IMR-90 (cell line): ENCODE data around the gene NR1I2. TPM values are rescaled to one million over a fixed set of nuclear protein-coding genes. Genes with fewer than 3 reads are reported as not detected.

Experiments used
- ATAC-seq: fragments of 200-7000 bp; cut with Tn5 transposase; 2 replicates; pipeline ENCODE4 v1.9.1; 2020; ENCODE audit warnings: low read depth, mild to moderate bottlenecking, moderate library complexity
- BruUV-seq: library from RNA; stranded (reverse); fragments of 400-500 nt; replicated peaks from 2 replicates; lab custom pipeline; 2021; lab: Mats Ljungman, UMichigan
- CTCF ChIA-PET: fragments of 300-600 bp; formaldehyde crosslinking; extraction: SDS; loops from one replicate; lab custom pipeline; 2021; ENCODE audit warnings: antibody characterized with exemption; lab: Yijun Ruan, JAX
- POLR2A ChIA-PET: fragments of 300-600 bp; sonication (Branson Sonifier 250); formaldehyde crosslinking; loops from one replicate; lab custom pipeline; 2022; ENCODE audit warnings: antibody characterized with exemption; ENCODE audit not compliant: unreplicated experiment; lab: Charles Lee
- DNase-seq: peaks from one replicate; pipeline ENCODE4 v3.0.0; 2013
- H2AFZ ChIP-seq: replicated peaks from 2 replicates; pipeline ENCODE3; 2013; ENCODE audit warnings: low read length, mild to moderate bottlenecking; ENCODE audit not compliant: poor library complexity
- H2AK5ac ChIP-seq: 2 replicates; pipeline ENCODE4 v1.6.1; 2013; ENCODE audit warnings: low read depth, low read length, inconsistent platforms
- H2AK9ac ChIP-seq: replicated peaks from 2 replicates; pipeline ENCODE3; 2013; ENCODE audit warnings: mild to moderate bottlenecking, low read depth, low read length, moderate library complexity; ENCODE audit not compliant: poor library complexity
- H2BK120ac ChIP-seq: 2 replicates; pipeline ENCODE4 v1.6.1; 2013; ENCODE audit warnings: low read depth, low read length, inconsistent platforms
- H2BK15ac ChIP-seq: 3 replicates; pipeline ENCODE4 v1.6.1; 2013; ENCODE audit warnings: low read depth, low read length, inconsistent platforms
- H2BK20ac ChIP-seq: 2 replicates; pipeline ENCODE4 v1.6.1; 2013; ENCODE audit warnings: low read depth, mild to moderate bottlenecking, inconsistent platforms, low read length, moderate library complexity
- H2BK5ac ChIP-seq: 2 replicates; pipeline ENCODE4 v1.6.1; 2013; ENCODE audit warnings: mild to moderate bottlenecking, low read depth, low read length, inconsistent platforms; ENCODE audit not compliant: poor library complexity, severe bottlenecking
- H3K14ac ChIP-seq: replicated peaks from 2 replicates; pipeline ENCODE4 v1.6.1; 2013; ENCODE audit warnings: low read depth, low read length, inconsistent platforms
- H3K18ac ChIP-seq: 2 replicates; pipeline ENCODE4 v1.6.1; 2013; ENCODE audit warnings: low read depth, low read length, control low read depth
- H3K23ac ChIP-seq: 2 replicates; pipeline ENCODE4 v1.6.1; 2013; ENCODE audit warnings: low read depth, low read length, inconsistent platforms
- H3K27ac ChIP-seq: 2 replicates; pipeline ENCODE4 v1.5.1; 2013; ENCODE audit warnings: mild to moderate bottlenecking, control low read depth, low read length; ENCODE audit not compliant: insufficient read depth
- H3K27me3 ChIP-seq: 2 replicates; pipeline ENCODE4 v1.6.1; 2013; ENCODE audit warnings: low read length; ENCODE audit not compliant: control insufficient read depth, insufficient read depth
- H3K36me3 ChIP-seq: 2 replicates; pipeline ENCODE4 v1.6.1; 2013; ENCODE audit warnings: low read length, mixed read lengths; ENCODE audit not compliant: control insufficient read depth, insufficient read depth
- H3K4ac ChIP-seq: 2 replicates; pipeline ENCODE4 v1.6.1; 2013; ENCODE audit warnings: low read depth, low read length, inconsistent platforms
- H3K4me1 ChIP-seq: 2 replicates; pipeline ENCODE4 v1.6.1; 2013; ENCODE audit warnings: low read length, mixed read lengths; ENCODE audit not compliant: control insufficient read depth, insufficient read depth
- H3K4me2 ChIP-seq: 2 replicates; pipeline ENCODE4 v1.6.1; 2013; ENCODE audit warnings: low read depth, mild to moderate bottlenecking, control low read depth, low read length, moderate library complexity
- H3K4me3 ChIP-seq: 2 replicates; pipeline ENCODE4 v1.5.1; 2013; ENCODE audit warnings: low read depth, mild to moderate bottlenecking, control low read depth, low read length, moderate library complexity; ENCODE audit not compliant: insufficient read depth
- H3K56ac ChIP-seq: 2 replicates; pipeline ENCODE4 v1.6.1; 2013; ENCODE audit warnings: low read length, inconsistent platforms; ENCODE audit not compliant: insufficient read depth; ENCODE audit errors: extremely low read depth
- H3K79me1 ChIP-seq, 2 experiments: 2 replicates each; pipeline ENCODE4 v1.6.1; 2013; ENCODE audit warnings: low read length in 2 of 2, inconsistent platforms in 1 of 2, low read depth in 1 of 2
- H3K9ac ChIP-seq: 2 replicates; pipeline ENCODE4 v1.6.1; 2013; ENCODE audit warnings: low read depth, low read length, control low read depth
- H3K9me1 ChIP-seq: 2 replicates; pipeline ENCODE4 v1.6.1; 2013; ENCODE audit warnings: low read length, inconsistent platforms; ENCODE audit not compliant: insufficient read depth
- H3K9me3 ChIP-seq: 2 replicates; pipeline ENCODE4 v1.6.1; 2013; ENCODE audit warnings: low read length; ENCODE audit not compliant: control insufficient read depth, insufficient read depth
- H4K20me1 ChIP-seq: 2 replicates; pipeline ENCODE4 v1.6.1; 2013; ENCODE audit warnings: low read length, inconsistent platforms; ENCODE audit not compliant: insufficient read depth
- H4K5ac ChIP-seq: 2 replicates; pipeline ENCODE4 v1.6.1; 2013; ENCODE audit warnings: mild to moderate bottlenecking, low read depth, low read length, control low read depth
- H4K8ac ChIP-seq, 2 experiments: 2 replicates each; pipeline ENCODE4 v1.6.1; 2013; ENCODE audit warnings: low read depth in 2 of 2, low read length in 2 of 2, control low read depth in 1 of 2, inconsistent platforms in 1 of 2
- H4K91ac ChIP-seq: 2 replicates; pipeline ENCODE4 v1.6.1; 2013; ENCODE audit warnings: low read depth, low read length, inconsistent platforms; ENCODE audit not compliant: insufficient read depth
- ELK1 ChIP-seq: fragments of 150-350 bp; IDR thresholded peaks from 2 replicates; pipeline ENCODE4 v1.6.1; 2016; ENCODE audit warnings: low read depth, mild to moderate bottlenecking, low read length, moderate library complexity, borderline replicate concordance
- MAFK ChIP-seq: IDR thresholded peaks from 2 replicates; pipeline ENCODE4 v1.6.1; 2012; ENCODE audit warnings: low read depth, low read length, improper control_type of control experiment
- MAZ ChIP-seq: IDR thresholded peaks from 2 replicates; pipeline ENCODE4 v1.6.1; 2012; ENCODE audit warnings: low read depth, mild to moderate bottlenecking, low read length, improper control_type of control experiment, moderate library complexity, borderline replicate concordance
- MXI1 ChIP-seq: IDR thresholded peaks from 2 replicates; pipeline ENCODE4 v1.6.1; 2012; ENCODE audit warnings: low read depth, mild to moderate bottlenecking, low read length, moderate library complexity, borderline replicate concordance
- NFE2L2 ChIP-seq: fragments of 150-350 bp; IDR thresholded peaks from 2 replicates; pipeline ENCODE4 v1.6.1; 2016; ENCODE audit warnings: low read depth, mild to moderate bottlenecking, low read length
- POLR2A ChIP-seq: IDR thresholded peaks from 2 replicates; pipeline ENCODE4 v1.6.1; 2012; ENCODE audit warnings: mild to moderate bottlenecking, low read depth, low read length
- RAD21 ChIP-seq: IDR thresholded peaks from 2 replicates; pipeline ENCODE4 v1.6.1; 2012; ENCODE audit warnings: low read length, improper control_type of control experiment
- RFX5 ChIP-seq: IDR thresholded peaks from 2 replicates; pipeline ENCODE4 v1.8.0; 2012; ENCODE audit warnings: low read depth, mild to moderate bottlenecking, low read length, moderate library complexity
- USF2 ChIP-seq: fragments of 150-350 bp; IDR thresholded peaks from 2 replicates; pipeline ENCODE4 v1.6.1; 2017; ENCODE audit warnings: mild to moderate bottlenecking, antibody characterized with exemption, low read length, low read depth
- WGBS, 2 experiments: methylation state at CpG; one replicate each; pipeline versions ENCODE4 v1.1.5 to v1.1.7; 2013; ENCODE audit warnings: missing lambda C conversion rate in 2 of 2; ENCODE audit not compliant: insufficient read length in 1 of 2; ENCODE audit errors: extremely low coverage in 2 of 2; 5-methylcytosine and 5-hydroxymethylcytosine counted together
- dilution Hi-C: fragments of 300-500 bp; cut with HindIII; formaldehyde crosslinking; loops from one replicate; pipeline ENCODE4 v1.14.3; 2018; ENCODE audit warnings: low sequenced_read_pairs; ENCODE audit not compliant: unreplicated experiment
- in situ Hi-C: fragments of 300-500 bp; cut with MboI; formaldehyde crosslinking; loops from 3 replicates; pipeline ENCODE4 v1.14.3; 2019; ENCODE audit warnings: low sequenced_read_pairs, inconsistent platforms, mixed read lengths
- intact Hi-C: fragments of 100-400 bp; cut with micrococcal nuclease; formaldehyde crosslinking; loops from 2 replicates; pipeline ENCODE4 v1.10.0; 2022
- polyA plus RNA-seq, 3 experiments: library from polyadenylated mRNA; depleted of rRNA; stranded (reverse); fragments of >200 nt; gene quantifications; 2 replicates each; pipeline ENCODE4 v1.2.3, GENCODE V29; 2012; ENCODE audit warnings: low replicate concordance in 1 of 3
- total RNA-seq: library from RNA; depleted of rRNA; stranded (reverse); fragments of >200 nt; gene quantifications from 2 replicates; pipeline ENCODE4 v1.2.3, GENCODE V29; 2012
- TF ChIP-seq, protein P1 (sequence below): conservative IDR thresholded peaks from 2 replicates; pipeline ENCODE4 v1.5.1; 2012; ENCODE audit warnings: mild to moderate bottlenecking, low read depth, low read length, improper control_type of control experiment

NR1I2 gene
- total and polyA plus RNA-seq, 2 of the 4 experiments (the other 2 are of a cell fraction), result not detected

DNA sequence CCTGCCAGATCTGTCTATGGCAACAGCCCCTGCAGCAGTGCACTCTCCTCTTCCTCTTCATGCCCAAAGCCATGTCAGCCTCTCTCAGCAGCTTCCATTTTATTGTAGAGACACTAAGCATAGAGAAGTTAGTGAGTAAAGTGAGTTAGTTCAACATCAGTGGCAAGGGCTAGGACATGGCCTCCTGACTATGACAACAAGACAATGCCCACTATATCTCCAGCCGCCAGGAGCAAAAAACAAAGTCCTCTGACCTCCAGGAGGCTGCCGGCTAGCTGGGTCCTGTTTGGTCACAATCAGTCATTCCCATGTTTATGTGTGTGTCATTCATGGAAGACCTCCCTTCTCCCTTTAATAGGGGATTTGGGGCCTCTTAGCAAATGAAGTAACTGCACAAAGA, 14.9 kb downstream of the NR1I2 start:
- Histone ChIP-seq H3K4ac (no peak overlapping the region), H2BK15ac (no peak overlapping the region), H3K4me3 (no peak overlapping the region), H3K56ac (no peak overlapping the region), H3K9me3 (no peaks in the 10 kb centered on the region), H4K91ac (no peak overlapping the region), H4K8ac (no peak overlapping the region), H3K36me3 (no peaks in the 10 kb centered on the region), H3K23ac (no peak overlapping the region), H3K4me2 (no peak overlapping the region), H3K79me1 (no peaks in the 10 kb centered on the region), H2AK5ac (no peak overlapping the region), H3K18ac (no peak overlapping the region), H2BK20ac (no peak overlapping the region), H2BK5ac (no peak overlapping the region), H3K9me1 (no peaks in the 10 kb centered on the region), H4K20me1 (no peaks in the 10 kb centered on the region), H2AFZ (no peak overlapping the region), H2AK9ac (no peak overlapping the region), H3K27me3 (peaks cover 24% of the 10 kb centered on the region), H3K27ac (no peak overlapping the region), H3K14ac (no peak overlapping the region), H3K4me1 (0 out of 2 replicates have a peak, but pooled peaks cover 2% of the 10 kb centered on the region), H2BK120ac (no peak overlapping the region), H3K9ac (no peak overlapping the region), H4K5ac (no peak overlapping the region)
- DNase-seq, result no peak
- no peak for ATAC-seq
- no CpG with 5 or more reads among the region's 2 CpGs for WGBS, 2 experiments
- CTCF ChIA-PET, result no interaction called here
- TF ChIP-seq, protein P1, sequence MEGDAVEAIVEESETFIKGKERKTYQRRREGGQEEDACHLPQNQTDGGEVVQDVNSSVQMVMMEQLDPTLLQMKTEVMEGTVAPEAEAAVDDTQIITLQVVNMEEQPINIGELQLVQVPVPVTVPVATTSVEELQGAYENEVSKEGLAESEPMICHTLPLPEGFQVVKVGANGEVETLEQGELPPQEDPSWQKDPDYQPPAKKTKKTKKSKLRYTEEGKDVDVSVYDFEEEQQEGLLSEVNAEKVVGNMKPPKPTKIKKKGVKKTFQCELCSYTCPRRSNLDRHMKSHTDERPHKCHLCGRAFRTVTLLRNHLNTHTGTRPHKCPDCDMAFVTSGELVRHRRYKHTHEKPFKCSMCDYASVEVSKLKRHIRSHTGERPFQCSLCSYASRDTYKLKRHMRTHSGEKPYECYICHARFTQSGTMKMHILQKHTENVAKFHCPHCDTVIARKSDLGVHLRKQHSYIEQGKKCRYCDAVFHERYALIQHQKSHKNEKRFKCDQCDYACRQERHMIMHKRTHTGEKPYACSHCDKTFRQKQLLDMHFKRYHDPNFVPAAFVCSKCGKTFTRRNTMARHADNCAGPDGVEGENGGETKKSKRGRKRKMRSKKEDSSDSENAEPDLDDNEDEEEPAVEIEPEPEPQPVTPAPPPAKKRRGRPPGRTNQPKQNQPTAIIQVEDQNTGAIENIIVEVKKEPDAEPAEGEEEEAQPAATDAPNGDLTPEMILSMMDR, result no peak
- TF ChIP-seq RFX5 (no peak), MXI1 (no peak), NFE2L2 (no peak), ELK1 (no peak), POLR2A (no peak), MAFK (no peak), MAZ (no peak), RAD21 (no peak), USF2 (no peak)
- dilution Hi-C loops (no loop called here), in situ Hi-C loops (no loop called here), intact Hi-C loops (no loop called here)
- POLR2A ChIA-PET, result no interaction called here
- BruUV-seq, result no TSS peak
